ENCODE results near the gene SUGP2. TPM values are rescaled to one million over a fixed set of nuclear protein-coding genes. Genes with fewer than 3 reads are reported as not detected.

Gene SUGP2
- total and polyA plus RNA-seq, 2 experiments from 2014 or later = 102 to 109 TPM

- H3K36me3 Mint-ChIP-seq (ENCODE audit: low read depth) = no peaks in the 10 kb centered on the region
- H3K27ac Mint-ChIP-seq = peak overlapping the region; percentile 52; the same call in 1 of the 2 replicates
- H3K79me2 ChIP-seq (replicated peaks; ENCODE audit: insufficient read depth) = no peaks in the 10 kb centered on the region
- peaks cover 14% of the 10 kb centered on the region for H3K27me3 Mint-ChIP-seq (ENCODE audit: insufficient read depth, low read depth, poor library complexity)
- H3F3A ChIP-seq (replicated peaks; ENCODE audit: low read depth) = peaks cover 5% of the 10 kb centered on the region; the same call in 1 of the 2 replicates
- no peak overlapping the region; the same call in 2 of the 3 replicates for H3K4me3 Mint-ChIP-seq
- peaks cover 6% of the 10 kb centered on the region; the same call in 2 of the 3 replicates for H3K9me3 Mint-ChIP-seq
- H3K27me3 ChIP-seq (ENCODE audit: insufficient read depth) = no peaks in the 10 kb centered on the region
- H3K9me2 ChIP-seq (ENCODE audit: insufficient read depth) = no peaks in the 10 kb centered on the region
- no peak overlapping the region for H2AFZ ChIP-seq
- H4K20me1 ChIP-seq (replicated peaks; ENCODE audit: insufficient read depth) = no peaks in the 10 kb centered on the region
- no peak overlapping the region for H3K4me2 ChIP-seq
- DNase-seq (ENCODE audit: low spot score) (peak; percentile 77), ATAC-seq (peak; percentile 27)
- H3K27ac ChIP-seq (ENCODE audit: low read depth) = peak overlapping the region; percentile 24; the same call in 1 of the 2 replicates
- peaks cover 1% of the 10 kb centered on the region for H3K4me1 ChIP-seq (ENCODE audit: insufficient read depth)
- H3K4me3 ChIP-seq = no peak overlapping the region
- peaks cover 7% of the 10 kb centered on the region for H3K4me1 Mint-ChIP-seq
- no peaks in the 10 kb centered on the region for H3K36me3 ChIP-seq (ENCODE audit: insufficient read depth)
- peak; percentile 41; the same call in 1 of the 2 replicates for TF ChIP-seq POLR2AphosphoS5 (IDR thresholded peaks at IDR 0.05; ENCODE audit: low read depth)
- no peak for TF ChIP-seq JUNB (IDR thresholded peaks at IDR 0.05; ENCODE audit: unreplicated experiment)
Measured at GRCh38 chr19:18966307-18966706, 67.0 kb downstream of the SUGP2 start.

- no peaks in the 10 kb centered on the region for H3K9me2 ChIP-seq (ENCODE audit: insufficient read depth)
- peaks cover 7% of the 10 kb centered on the region; the same call in 1 of the 2 replicates for H3F3A ChIP-seq (replicated peaks; ENCODE audit: low read depth)
- ATAC-seq (no peak), DNase-seq (ENCODE audit: low spot score) (no peak)
- H3K79me2 ChIP-seq (replicated peaks; ENCODE audit: insufficient read depth) = no peaks in the 10 kb centered on the region
- Mint-ChIP-seq H3K4me1 (peaks cover 8% of the 10 kb centered on the region), H3K27ac (no peak overlapping the region), H3K27me3 (ENCODE audit: insufficient read depth, low read depth, poor library complexity) (peaks cover 15% of the 10 kb centered on the region), H3K4me3 (no peak overlapping the region), H3K9me3 (peaks cover 3% of the 10 kb centered on the region; the same call in 2 of the 3 replicates), H3K36me3 (ENCODE audit: low read depth) (no peaks in the 10 kb centered on the region)
- no peaks in the 10 kb centered on the region for H3K36me3 ChIP-seq (ENCODE audit: insufficient read depth)
- H4K20me1 ChIP-seq (replicated peaks; ENCODE audit: insufficient read depth) = no peaks in the 10 kb centered on the region
- TF ChIP-seq CTCF (conservative IDR thresholded peaks at IDR 0.05; ENCODE audit: low read depth in 2 of 2) (no peak), JUNB (IDR thresholded peaks at IDR 0.05; ENCODE audit: unreplicated experiment) (no peak), CREB1 (CRISPR knock-in tag; IDR thresholded peaks at IDR 0.05; ENCODE audit: low read depth) (no peak), ZNF331 (CRISPR knock-in tag; IDR thresholded peaks at IDR 0.05; ENCODE audit: low read depth) (no peak)
- no peak overlapping the region for H2AFZ ChIP-seq
- no peaks in the 10 kb centered on the region for H3K27me3 ChIP-seq (ENCODE audit: insufficient read depth)
- H3K27ac ChIP-seq (ENCODE audit: low read depth) = no peak overlapping the region
- no peak overlapping the region for H3K4me2 ChIP-seq
- no peak overlapping the region for H3K4me3 ChIP-seq
- H3K4me1 ChIP-seq (ENCODE audit: insufficient read depth) = peaks cover 3% of the 10 kb centered on the region
Measured at GRCh38 chr19:18964121-18964520, 69.2 kb downstream of the SUGP2 start.

GRCh38 chr19:18961767-18962620, 71.3 kb downstream of the SUGP2 start:
- H3K27ac Mint-ChIP-seq = no peak overlapping the region
- H3K27me3 Mint-ChIP-seq (ENCODE audit: insufficient read depth, low read depth, poor library complexity) = peaks cover 7% of the 10 kb centered on the region
- Histone ChIP-seq H4K20me1 (replicated peaks; ENCODE audit: insufficient read depth) (no peaks in the 10 kb centered on the region), H3K27ac (ENCODE audit: low read depth) (no peak overlapping the region), H3K27me3 (ENCODE audit: insufficient read depth) (no peaks in the 10 kb centered on the region), H3K9me2 (ENCODE audit: insufficient read depth) (no peaks in the 10 kb centered on the region), H3K4me2 (peak overlapping the region; percentile 60), H3K4me3 (peak overlapping the region; percentile 44; the same call in 1 of the 2 replicates), H3F3A (replicated peaks; ENCODE audit: low read depth) (peaks cover 7% of the 10 kb centered on the region; the same call in 1 of the 2 replicates), H3K36me3 (ENCODE audit: insufficient read depth) (no peaks in the 10 kb centered on the region), H3K4me1 (ENCODE audit: insufficient read depth) (peaks cover 3% of the 10 kb centered on the region), H3K79me2 (replicated peaks; ENCODE audit: insufficient read depth) (no peaks in the 10 kb centered on the region), H2AFZ (peak overlapping the region; percentile 80; the same call in 1 of the 2 replicates)
- H3K4me3 Mint-ChIP-seq = peak overlapping the region; percentile 18; the same call in 1 of the 3 replicates
- H3K4me1 Mint-ChIP-seq = peaks cover 8% of the 10 kb centered on the region
- no peaks in the 10 kb centered on the region for H3K9me3 Mint-ChIP-seq
- no peaks in the 10 kb centered on the region for H3K36me3 Mint-ChIP-seq (ENCODE audit: low read depth)
- ATAC-seq (peak; percentile 96), DNase-seq (ENCODE audit: low spot score) (peak; percentile 99)
- TF ChIP-seq CTCF (conservative IDR thresholded peaks at IDR 0.05; ENCODE audit: low read depth in 2 of 2) = peak in 1 of 2 experiments; percentile 33; a peak in 2 of 4 replicates
- no peak for TF ChIP-seq POLR2AphosphoS5 (IDR thresholded peaks at IDR 0.05; ENCODE audit: low read depth)

Data from GM23338 (cell line).